IPS-NIHi7 (cell line): ENCODE data around the gene MUSTN1.

Source experiments
- DNase-seq: peaks from one replicate; pipeline ENCODE4 v3.0.0; 2012; ENCODE audit warnings: mixed read lengths; ENCODE audit errors: extremely low spot score

The MUSTN1 gene

GRCh38 chr3:52835766-52836470 lies 1.1 kb upstream of the MUSTN1 start:
- DNase-seq, result no peak

GRCh38 chr3:52833202-52833601 lies 1.6 kb downstream of the MUSTN1 start:
- no peak for DNase-seq

GRCh38 chr3:52831500-52832301 lies 3.1 kb downstream of the MUSTN1 start:
- no peak for DNase-seq

GRCh38 chr3:52830535-52831258 lies 4.1 kb downstream of the MUSTN1 start, which contains the start of gene ITIH4:
Gene ITIH4 (minus strand): TSS chr3:52830672. CDS start chr3:52830642, 30 bp downstream.
- no peak for DNase-seq

GRCh38 chr3:52829906-52830463 lies 4.8 kb downstream of the MUSTN1 start:
- no peak for DNase-seq

- no peak for DNase-seq
Measured at GRCh38 chr3:52829482-52829881, 5.3 kb downstream of the MUSTN1 start.

- DNase-seq, result peak; percentile 43
Measured at GRCh38 chr3:52827866-52828376, 6.9 kb downstream of the MUSTN1 start.

- DNase-seq, result no peak
Measured at GRCh38 chr3:52827441-52827840, 7.4 kb downstream of the MUSTN1 start.

GRCh38 chr3:52824037-52824436 lies 10.8 kb downstream of the MUSTN1 start:
- no peak for DNase-seq

- no peak for DNase-seq
Measured at GRCh38 chr3:52822363-52822762, 12.5 kb downstream of the MUSTN1 start.

GRCh38 chr3:52820736-52821135 lies 14.1 kb downstream of the MUSTN1 start:
- DNase-seq, result peak; percentile 92

GRCh38 chr3:52819936-52820335 lies 14.9 kb downstream of the MUSTN1 start:
- DNase-seq, result no peak

- DNase-seq, result no peak
Measured at GRCh38 chr3:52817860-52818259, 17.0 kb downstream of the MUSTN1 start.

GRCh38 chr3:52817221-52817620 lies 17.6 kb downstream of the MUSTN1 start:
- no peak for DNase-seq

- no peak for DNase-seq
Measured at GRCh38 chr3:52816654-52817053, 18.2 kb downstream of the MUSTN1 start.

GRCh38 chr3:52816199-52816598 lies 18.6 kb downstream of the MUSTN1 start:
- DNase-seq, result no peak

- no peak for DNase-seq
Measured at GRCh38 chr3:52813810-52814209, 21.0 kb downstream of the MUSTN1 start.

GRCh38 chr3:52811452-52812011 lies 23.3 kb downstream of the MUSTN1 start:
- DNase-seq, result no peak

- DNase-seq, result no peak
Measured at GRCh38 chr3:52810923-52811322, 23.9 kb downstream of the MUSTN1 start.

GRCh38 chr3:52809662-52810377 lies 25.0 kb downstream of the MUSTN1 start:
- DNase-seq, result no peak

GRCh38 chr3:52809149-52809548 lies 25.7 kb downstream of the MUSTN1 start:
- no peak for DNase-seq
